ENCODE results near the gene P4HA2.

GRCh38 chr5:132237141-132237540 is 9.5 kb upstream of the P4HA2 start:
- TF ChIP-seq POLR2A (IDR thresholded peaks at IDR 0.05), result no peak
- TF ChIP-seq, protein P1, sequence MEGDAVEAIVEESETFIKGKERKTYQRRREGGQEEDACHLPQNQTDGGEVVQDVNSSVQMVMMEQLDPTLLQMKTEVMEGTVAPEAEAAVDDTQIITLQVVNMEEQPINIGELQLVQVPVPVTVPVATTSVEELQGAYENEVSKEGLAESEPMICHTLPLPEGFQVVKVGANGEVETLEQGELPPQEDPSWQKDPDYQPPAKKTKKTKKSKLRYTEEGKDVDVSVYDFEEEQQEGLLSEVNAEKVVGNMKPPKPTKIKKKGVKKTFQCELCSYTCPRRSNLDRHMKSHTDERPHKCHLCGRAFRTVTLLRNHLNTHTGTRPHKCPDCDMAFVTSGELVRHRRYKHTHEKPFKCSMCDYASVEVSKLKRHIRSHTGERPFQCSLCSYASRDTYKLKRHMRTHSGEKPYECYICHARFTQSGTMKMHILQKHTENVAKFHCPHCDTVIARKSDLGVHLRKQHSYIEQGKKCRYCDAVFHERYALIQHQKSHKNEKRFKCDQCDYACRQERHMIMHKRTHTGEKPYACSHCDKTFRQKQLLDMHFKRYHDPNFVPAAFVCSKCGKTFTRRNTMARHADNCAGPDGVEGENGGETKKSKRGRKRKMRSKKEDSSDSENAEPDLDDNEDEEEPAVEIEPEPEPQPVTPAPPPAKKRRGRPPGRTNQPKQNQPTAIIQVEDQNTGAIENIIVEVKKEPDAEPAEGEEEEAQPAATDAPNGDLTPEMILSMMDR (IDR thresholded peaks at IDR 0.05), result no peak
